Pancreas (tissue), 10 donors: Measurements from ENCODE around the gene MOSPD2. TPM values are rescaled to one million over a fixed set of nuclear protein-coding genes. Genes with fewer than 3 reads are reported as not detected.

Source experiments
- ATAC-seq, 4 donors: fragments of 200-7000 bp; cut with Tn5 transposase; one replicate each; pipeline versions ENCODE4 v1.8.0 to v1.9.1; 2020; ENCODE audit warnings: mild to moderate bottlenecking in 4 of 4, moderate library complexity in 4 of 4
- DNase-seq, 6 donors: peaks; one replicate each; pipeline ENCODE4 v3.0.0-alpha.2; 2020
- FAIRE-seq: peaks from 2 replicates; lab custom pipeline; 2012; peaks lifted over from hg19 to GRCh38; lab: Jason Lieb, UNC
- H3K27ac ChIP-seq, 4 donors: fragments of 200-600 bp; sonication (generic); 1 replicate in 3 of 4; 2 replicates in 1 of 4; pipeline versions ENCODE4 v1.5.0 to v1.8.0; 2020
- H3K27me3 ChIP-seq, 4 donors: fragments of 200-600 bp; one replicate each; pipeline ENCODE4 v1.8.0; 2021
- H3K36me3 ChIP-seq, 3 donors: fragments of 200-600 bp; sonication (generic) in 1 of 3; one replicate each; pipeline versions ENCODE4 v1.5.0 to v1.8.0; 2020 to 2021
- H3K4me1 ChIP-seq, 3 donors: fragments of 200-600 bp; one replicate each; pipeline ENCODE4 v1.8.0; 2021
- H3K4me3 ChIP-seq, 4 donors: fragments of 200-600 bp; sonication (generic) in 2 of 4; one replicate each; pipeline versions ENCODE4 v1.5.0 to v1.8.0; 2020 to 2021
- H3K9me3 ChIP-seq, 4 donors: fragments of 200-600 bp; one replicate each; pipeline ENCODE4 v1.8.0; 2021
- WGBS, 2 donors: extraction: QIAGEN DNeasy Blood & Tissue Kit; methylation state at CpG; one replicate each; pipeline ENCODE4 v1.1.7; 2013; 5-methylcytosine and 5-hydroxymethylcytosine counted together
- intact Hi-C, 3 donors: fragments of 100-400 bp; cut with DNase I; formaldehyde crosslinking; loops; one replicate each; pipeline versions ENCODE4 v1.11.1 to v1.14.2; 2022
- polyA plus RNA-seq, 2 donors: library from polyadenylated mRNA; stranded (reverse); fragments of 200-250 nt; gene quantifications; one replicate each; pipeline ENCODE4 v1.2.3, GENCODE V29; 2013
- total RNA-seq, 6 donors: library from RNA; stranded (reverse); fragmentation: NEBNext Ultra II Directional in 4 of 6; extraction: Animal tissue kit (Norgen Biotek cat#: 25700) in 4 of 6; gene quantifications; one replicate each; pipeline versions ENCODE4 v1.2.1 to v1.2.4, GENCODE V29; 2021 to 2023
- TF ChIP-seq, protein P1 (sequence below), 4 donors: fragments of 200-600 bp; sonication (generic) in 3 of 4; IDR thresholded peaks; one replicate each; pipeline versions ENCODE4 v1.5.0 to v1.8.0; 2021; ENCODE audit warnings: antibody characterized with exemption in 4 of 4
- donor health status: healthy with polysubstance abuse.
- donor health status: DM: no; HTN: no; CAD: no; lungs with moderate emphysema.
- donor health status: DM: no; HTN: no; CAD: no.
- donor health status: control.
- donor health status: control.
- donor health status: Bipolar disorder and iron deficiency.
- donor health status: DM: yes; HTN: yes; CAD: no.
- donor health status: DM: no; HTN: no; CAD: no.
- donor health status: DM: no; HTN: no; CAD: no.
- donor health status: DM: yes; HTN: yes; CAD: no.

Gene MOSPD2
- total and polyA plus RNA-seq, 8 donors = 1.9 to 8.3 (median 4.2) TPM

DNA sequence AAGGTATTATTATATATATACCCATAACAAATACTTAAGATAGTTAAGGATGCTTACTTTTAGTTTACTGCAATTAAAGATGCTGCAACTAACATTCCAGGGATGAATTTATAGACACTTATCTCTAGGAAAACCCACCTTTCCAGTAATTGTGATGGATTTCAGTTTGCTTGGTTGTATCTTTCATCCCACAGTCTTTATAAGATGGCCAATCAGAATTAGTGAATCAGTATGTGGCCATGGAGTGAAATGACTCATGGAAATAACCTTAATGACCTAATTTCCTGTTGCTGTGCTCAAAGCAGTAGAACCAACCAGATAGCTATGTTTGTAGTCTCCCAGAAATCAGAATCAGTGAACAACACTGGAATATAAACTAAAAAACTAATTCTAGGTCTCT lies 26.4 kb downstream of the MOSPD2 start:
- intact Hi-C loops = no loop called here
- TF ChIP-seq, protein P1, sequence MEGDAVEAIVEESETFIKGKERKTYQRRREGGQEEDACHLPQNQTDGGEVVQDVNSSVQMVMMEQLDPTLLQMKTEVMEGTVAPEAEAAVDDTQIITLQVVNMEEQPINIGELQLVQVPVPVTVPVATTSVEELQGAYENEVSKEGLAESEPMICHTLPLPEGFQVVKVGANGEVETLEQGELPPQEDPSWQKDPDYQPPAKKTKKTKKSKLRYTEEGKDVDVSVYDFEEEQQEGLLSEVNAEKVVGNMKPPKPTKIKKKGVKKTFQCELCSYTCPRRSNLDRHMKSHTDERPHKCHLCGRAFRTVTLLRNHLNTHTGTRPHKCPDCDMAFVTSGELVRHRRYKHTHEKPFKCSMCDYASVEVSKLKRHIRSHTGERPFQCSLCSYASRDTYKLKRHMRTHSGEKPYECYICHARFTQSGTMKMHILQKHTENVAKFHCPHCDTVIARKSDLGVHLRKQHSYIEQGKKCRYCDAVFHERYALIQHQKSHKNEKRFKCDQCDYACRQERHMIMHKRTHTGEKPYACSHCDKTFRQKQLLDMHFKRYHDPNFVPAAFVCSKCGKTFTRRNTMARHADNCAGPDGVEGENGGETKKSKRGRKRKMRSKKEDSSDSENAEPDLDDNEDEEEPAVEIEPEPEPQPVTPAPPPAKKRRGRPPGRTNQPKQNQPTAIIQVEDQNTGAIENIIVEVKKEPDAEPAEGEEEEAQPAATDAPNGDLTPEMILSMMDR (IDR thresholded peaks at IDR 0.05) = no peak
- no peak overlapping the region for H3K4me3 ChIP-seq
- no peak for FAIRE-seq
- no peaks in the 10 kb centered on the region for H3K4me1 ChIP-seq
- no peaks in the 10 kb centered on the region for H3K36me3 ChIP-seq
- H3K27me3 ChIP-seq = no peaks in the 10 kb centered on the region
- H3K27ac ChIP-seq = no peak overlapping the region
- peak in 2 of 4 donors; percentile 42 to 50 for ATAC-seq
- DNase-seq = no peak
- H3K9me3 ChIP-seq = no peaks in the 10 kb centered on the region

GRCh38 chrX:14902537-14902936 lies 29.3 kb downstream of the MOSPD2 start:
- H3K27ac ChIP-seq = no peak overlapping the region
- no peak for FAIRE-seq
- TF ChIP-seq, protein P1 (IDR thresholded peaks at IDR 0.05) = no peak
- no peak for ATAC-seq
- no peaks in the 10 kb centered on the region for H3K4me1 ChIP-seq
- H3K9me3 ChIP-seq = no peaks in the 10 kb centered on the region
- H3K4me3 ChIP-seq = no peak overlapping the region
- no peaks in the 10 kb centered on the region for H3K27me3 ChIP-seq
- intact Hi-C loops = no loop called here
- no peak for DNase-seq
- H3K36me3 ChIP-seq = no peaks in the 10 kb centered on the region

DNA sequence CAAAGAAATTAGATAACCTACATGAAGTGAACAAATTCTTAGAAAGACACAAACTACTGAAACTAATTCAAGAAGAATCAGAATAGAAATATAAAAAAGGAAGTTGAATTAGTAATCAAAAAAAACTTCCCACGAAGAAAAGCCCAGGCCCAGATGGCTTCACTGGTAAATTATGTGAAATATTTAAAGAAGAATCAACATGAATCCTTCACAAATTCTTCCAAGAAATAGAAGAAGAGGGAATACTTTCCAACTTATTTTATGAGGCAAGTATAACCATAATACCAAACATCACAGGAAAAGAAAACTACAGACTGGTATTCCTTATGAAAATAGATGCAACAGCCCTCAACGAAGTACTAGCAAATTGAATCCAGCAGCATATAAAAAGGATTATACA lies 30.7 kb downstream of the MOSPD2 start:
- ATAC-seq (no peak), DNase-seq (no peak), FAIRE-seq (no peak)
- 53 to 84% methylated on average over 2 of the region's 2 CpGs for WGBS, 2 donors
- no peaks in the 10 kb centered on the region for H3K36me3 ChIP-seq
- no peaks in the 10 kb centered on the region for H3K4me1 ChIP-seq
- H3K4me3 ChIP-seq = no peak overlapping the region
- no peaks in the 10 kb centered on the region for H3K9me3 ChIP-seq
- TF ChIP-seq, protein P1 (IDR thresholded peaks at IDR 0.05) = no peak
- intact Hi-C loops = no loop called here
- H3K27ac ChIP-seq = no peak overlapping the region
- no peaks in the 10 kb centered on the region for H3K27me3 ChIP-seq

DNA sequence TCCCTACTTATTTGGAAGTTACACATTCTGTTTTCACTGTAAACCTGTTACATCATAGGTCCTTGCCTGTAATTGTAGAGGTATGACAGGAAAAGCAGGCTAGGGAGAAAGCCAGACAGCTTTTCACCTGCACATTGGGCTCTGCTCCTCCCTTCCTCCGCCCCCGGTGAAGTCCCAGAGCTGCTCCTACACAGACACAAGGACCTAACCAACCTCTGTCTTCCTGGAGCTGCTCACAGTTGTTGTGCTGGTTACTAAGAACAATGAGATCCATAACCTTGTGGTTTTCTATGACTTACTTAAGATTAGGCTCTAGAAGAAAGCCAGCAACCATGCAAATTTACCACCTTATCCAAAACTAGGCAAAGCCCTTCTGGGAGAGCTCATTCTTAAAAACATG lies 40.0 kb downstream of the MOSPD2 start:
- Histone ChIP-seq H3K27me3 (no peaks in the 10 kb centered on the region), H3K27ac (no peak overlapping the region), H3K4me1 (no peaks in the 10 kb centered on the region), H3K9me3 (no peaks in the 10 kb centered on the region), H3K36me3 (peaks cover 0 to 8% (median 4%) of the 10 kb centered on the region in 3 donors), H3K4me3 (no peak overlapping the region)
- intact Hi-C loops = no loop called here
- WGBS, 2 donors = 90 to 96% methylated on average over 2 of the region's 2 CpGs
- no peak for FAIRE-seq
- TF ChIP-seq, protein P1 (IDR thresholded peaks at IDR 0.05) = no peak
- ATAC-seq = no peak
- no peak for DNase-seq

DNA sequence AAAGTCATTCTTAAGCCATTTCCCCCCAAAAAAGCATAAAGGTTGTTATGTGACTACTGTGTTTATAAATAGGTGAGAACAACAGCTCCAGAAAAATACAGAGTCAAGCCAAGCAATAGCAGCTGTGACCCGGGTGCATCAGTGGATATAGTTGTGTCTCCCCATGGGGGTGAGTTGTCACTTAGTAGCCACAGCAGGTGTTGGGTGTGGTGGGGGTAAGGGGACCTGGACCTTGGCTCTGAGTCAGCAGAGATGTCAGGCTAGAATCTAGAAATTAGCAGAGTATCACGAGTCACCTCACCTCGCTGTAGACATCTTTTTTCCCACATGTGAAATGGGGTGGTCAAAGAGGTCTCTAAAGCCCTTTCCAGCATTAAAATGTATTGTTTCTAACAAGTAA lies 42.4 kb downstream of the MOSPD2 start:
- ATAC-seq (no peak), FAIRE-seq (no peak), DNase-seq (no peak)
- no peaks in the 10 kb centered on the region for H3K27me3 ChIP-seq
- 87 to 97% methylated on average over 3 of the region's 3 CpGs for WGBS, 2 donors
- intact Hi-C loops = no loop called here
- TF ChIP-seq, protein P1 (IDR thresholded peaks at IDR 0.05) = no peak
- H3K9me3 ChIP-seq = no peaks in the 10 kb centered on the region
- H3K4me3 ChIP-seq = no peak overlapping the region
- H3K4me1 ChIP-seq = no peaks in the 10 kb centered on the region
- H3K36me3 ChIP-seq = peaks cover 0 to 8% (median 4%) of the 10 kb centered on the region in 3 donors
- H3K27ac ChIP-seq = no peak overlapping the region
